GM12875 (cell line): Measurements from ENCODE around the gene INO80B.
A peak's percentile ranks its signal among the peaks of the same experiment; 100 is the strongest.

ENCODE experiments used
- H3K4me3 ChIP-seq: one replicate; pipeline ENCODE4 v1.5.1; 2011; ENCODE audit warnings: low read depth, low read length, control low read depth
- TF ChIP-seq, protein P1 (sequence below): IDR thresholded peaks from 2 replicates; pipeline ENCODE4 v1.5.1; 2011; ENCODE audit warnings: low read depth, mild to moderate bottlenecking, control low read depth, inconsistent platforms, low read length, moderate library complexity, borderline replicate concordance; ENCODE audit not compliant: insufficient read depth

Gene INO80B

DNA sequence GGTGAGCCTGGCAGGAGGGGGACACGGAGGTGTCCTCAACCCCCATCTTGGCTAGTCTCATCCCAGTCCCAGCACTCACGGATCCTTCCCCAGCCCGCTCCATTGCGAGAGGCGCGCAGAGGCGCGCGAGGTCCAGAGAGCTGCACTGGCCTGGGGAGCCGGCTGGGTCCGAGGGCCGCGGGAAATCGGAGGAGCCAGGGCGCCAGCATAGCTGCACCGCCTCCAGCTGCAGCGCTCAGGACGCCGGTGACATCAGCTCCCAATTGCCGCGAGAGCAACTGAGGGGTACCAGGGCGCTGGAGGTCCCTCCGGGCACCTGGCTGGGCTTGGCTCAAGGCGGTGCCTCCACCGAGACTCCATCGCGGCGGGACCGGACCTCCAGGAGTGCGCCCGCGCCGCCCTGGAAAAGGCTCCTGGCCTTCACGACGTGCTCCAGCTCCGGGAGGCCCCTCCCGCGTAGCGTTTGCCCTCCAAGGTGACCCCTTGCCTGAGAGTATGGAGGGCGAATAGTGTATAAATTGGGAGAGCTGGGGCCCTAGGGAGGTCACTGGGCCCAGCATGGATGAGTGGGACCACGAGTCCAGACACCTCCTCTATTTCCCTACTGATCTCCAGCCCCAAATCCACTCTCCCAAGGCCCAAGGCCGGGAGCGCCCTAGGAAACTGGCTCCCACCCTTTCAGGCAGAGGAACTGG, 18.6 kb upstream of the INO80B start:
- H3K4me3 ChIP-seq = no peak overlapping the region

DNA sequence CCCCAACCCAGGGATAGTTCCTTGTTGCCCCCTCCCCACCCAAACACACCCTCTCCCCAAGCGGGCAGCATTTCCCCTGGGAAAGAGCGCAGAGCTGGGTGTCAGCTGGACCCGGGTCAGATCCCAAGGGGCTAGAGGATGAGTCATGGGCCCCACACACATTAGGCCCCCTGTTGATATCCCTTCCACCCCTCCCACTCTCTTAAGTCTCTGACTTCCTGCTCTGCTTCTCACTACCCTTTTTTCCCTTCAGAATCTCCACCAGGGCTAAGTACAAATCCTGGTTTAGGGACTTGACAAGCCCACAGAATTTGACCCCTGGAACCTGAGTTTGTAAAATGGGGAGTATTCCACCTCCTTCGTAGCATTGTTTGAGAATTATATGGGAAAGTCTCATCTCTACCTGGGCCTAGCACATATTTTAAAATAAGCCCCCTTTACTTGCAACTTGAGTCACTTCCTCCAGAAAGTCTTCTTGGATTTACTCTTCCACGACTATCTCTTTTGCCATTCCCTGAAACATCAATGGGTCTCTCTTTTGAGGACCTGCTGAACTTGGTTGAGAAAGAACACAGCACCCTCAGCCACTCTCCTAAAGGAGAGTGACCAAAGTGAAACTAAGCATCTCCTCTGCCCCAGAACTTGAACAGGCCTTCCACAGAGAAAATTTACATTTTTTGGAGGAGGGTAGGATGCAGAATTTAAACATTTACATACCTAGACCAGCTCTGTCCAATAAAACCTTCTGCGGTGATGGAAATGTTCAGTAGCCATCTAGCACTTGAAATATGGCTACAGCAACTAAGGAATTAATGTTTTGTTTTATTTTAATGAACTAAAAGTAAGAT, 17.8 kb upstream of the INO80B start:
- TF ChIP-seq, protein P1, sequence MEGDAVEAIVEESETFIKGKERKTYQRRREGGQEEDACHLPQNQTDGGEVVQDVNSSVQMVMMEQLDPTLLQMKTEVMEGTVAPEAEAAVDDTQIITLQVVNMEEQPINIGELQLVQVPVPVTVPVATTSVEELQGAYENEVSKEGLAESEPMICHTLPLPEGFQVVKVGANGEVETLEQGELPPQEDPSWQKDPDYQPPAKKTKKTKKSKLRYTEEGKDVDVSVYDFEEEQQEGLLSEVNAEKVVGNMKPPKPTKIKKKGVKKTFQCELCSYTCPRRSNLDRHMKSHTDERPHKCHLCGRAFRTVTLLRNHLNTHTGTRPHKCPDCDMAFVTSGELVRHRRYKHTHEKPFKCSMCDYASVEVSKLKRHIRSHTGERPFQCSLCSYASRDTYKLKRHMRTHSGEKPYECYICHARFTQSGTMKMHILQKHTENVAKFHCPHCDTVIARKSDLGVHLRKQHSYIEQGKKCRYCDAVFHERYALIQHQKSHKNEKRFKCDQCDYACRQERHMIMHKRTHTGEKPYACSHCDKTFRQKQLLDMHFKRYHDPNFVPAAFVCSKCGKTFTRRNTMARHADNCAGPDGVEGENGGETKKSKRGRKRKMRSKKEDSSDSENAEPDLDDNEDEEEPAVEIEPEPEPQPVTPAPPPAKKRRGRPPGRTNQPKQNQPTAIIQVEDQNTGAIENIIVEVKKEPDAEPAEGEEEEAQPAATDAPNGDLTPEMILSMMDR = no peak
- H3K4me3 ChIP-seq = no peak overlapping the region

More for the DNA sequence above, 18.6 kb upstream of the INO80B start:
- TF ChIP-seq, protein P1 = no peak

DNA sequence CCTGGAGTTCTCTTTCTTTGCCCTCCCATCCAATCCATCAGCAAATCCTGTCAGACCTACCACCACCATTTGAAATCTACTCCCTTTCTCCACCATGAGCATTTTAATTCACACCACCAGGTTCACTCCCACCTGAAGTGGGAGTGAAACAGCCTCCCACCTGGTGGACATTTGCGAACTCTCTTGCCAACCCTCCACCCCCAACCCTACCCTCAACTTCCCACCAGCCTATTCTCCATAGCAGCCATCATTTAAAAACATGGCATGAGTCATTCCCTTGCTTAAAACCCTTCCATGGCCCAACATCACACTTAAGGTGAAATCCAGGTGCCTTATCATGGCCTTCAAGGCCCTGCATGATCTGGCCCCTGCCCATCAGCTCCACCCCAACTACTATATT, 16.6 kb upstream of the INO80B start:
- no peak overlapping the region for H3K4me3 ChIP-seq

DNA sequence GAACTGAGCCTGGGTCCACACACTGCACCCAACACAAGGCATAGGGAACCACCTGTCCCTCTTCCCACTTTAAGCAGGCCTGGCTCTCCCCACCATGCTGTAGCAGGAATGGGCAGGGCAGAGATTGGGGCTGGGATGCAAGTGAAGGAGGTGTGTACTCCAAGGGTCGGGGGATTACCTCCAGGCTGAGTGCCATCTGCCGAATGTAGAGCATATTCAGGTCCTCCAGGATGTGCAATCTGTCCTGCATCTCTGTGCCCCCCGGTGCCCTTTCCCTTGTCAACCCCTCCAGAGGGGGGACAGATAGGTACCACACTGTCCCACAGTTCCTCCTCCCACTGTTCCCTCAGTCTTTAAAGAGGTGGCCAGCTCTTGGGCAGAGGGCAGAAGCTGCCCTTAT, 15.5 kb upstream of the INO80B start:
- TF ChIP-seq, protein P1 = no peak
- H3K4me3 ChIP-seq = peak overlapping the region; percentile 56

More for the DNA sequence above, 16.6 kb upstream of the INO80B start:
- TF ChIP-seq, protein P1 = no peak

DNA sequence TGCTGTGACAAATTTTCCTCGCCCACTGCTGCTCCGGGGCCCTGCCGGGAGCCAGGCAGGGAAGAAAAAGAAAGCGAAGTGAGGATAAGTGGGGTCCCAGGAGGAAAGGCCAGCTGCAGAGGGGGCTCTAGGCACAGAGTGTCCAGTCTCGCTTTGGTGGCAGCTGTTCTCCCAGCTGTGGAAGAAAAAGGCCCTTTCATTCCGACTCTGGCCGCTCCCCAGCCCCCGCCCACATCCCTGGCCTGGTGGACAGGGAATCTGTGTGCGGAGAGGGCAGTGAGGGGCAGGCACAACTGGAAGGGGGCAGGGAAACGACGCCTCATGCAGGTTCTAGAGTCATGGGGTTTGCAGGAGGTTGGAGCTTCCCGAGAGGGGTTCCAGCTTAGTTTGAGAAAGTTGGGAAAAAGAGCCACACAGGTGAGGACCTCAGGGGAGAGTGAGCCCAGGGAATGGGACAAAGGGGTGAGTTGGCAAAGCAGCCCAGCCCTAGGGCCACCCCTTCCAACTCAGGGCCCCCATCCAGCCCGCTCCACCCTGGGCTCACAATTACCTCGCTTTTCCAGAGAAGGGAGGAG, 15.0 kb upstream of the INO80B start:
- H3K4me3 ChIP-seq = peak overlapping the region; percentile 56
- TF ChIP-seq, protein P1 = no peak

DNA sequence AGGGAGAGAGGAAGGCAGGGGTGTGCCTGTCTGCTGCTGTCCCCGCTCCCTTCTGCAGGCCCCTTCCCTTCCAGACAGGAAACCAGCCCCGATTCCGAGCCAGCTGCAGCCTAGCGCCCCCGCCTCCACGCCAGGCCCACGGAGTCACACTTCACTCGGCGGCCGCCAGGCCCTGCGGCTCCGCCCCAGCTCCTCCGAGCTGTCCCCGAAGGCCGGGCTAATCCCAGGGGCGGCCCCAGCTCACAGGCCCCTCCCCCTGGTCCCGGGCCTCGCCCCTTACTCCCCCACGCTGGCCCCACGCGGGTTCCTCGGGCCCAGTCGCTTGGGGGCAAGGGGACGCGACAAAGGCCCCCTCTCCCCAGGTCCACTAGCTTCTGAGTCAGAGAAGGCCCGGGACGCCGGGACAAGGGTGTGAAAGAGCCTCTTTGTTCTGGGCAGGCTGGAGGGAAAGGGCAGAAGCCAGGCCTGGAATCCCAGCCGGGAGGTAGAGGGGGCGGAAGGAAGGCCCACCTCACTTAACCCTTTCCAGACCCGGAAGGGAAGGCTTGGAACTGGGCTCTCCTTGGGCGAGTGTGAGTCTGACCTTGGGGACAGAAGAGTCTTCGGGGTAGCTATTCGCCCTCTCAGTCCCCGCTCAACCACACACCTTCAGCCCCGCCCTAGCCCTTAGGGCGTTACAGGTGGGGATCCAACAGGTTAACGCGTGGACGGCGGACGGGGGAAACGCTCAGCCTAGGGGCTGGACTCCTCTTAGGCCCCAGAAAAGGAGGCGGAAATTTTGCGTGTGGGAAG, 14.3 kb upstream of the INO80B start:
- TF ChIP-seq, protein P1 = peak; percentile 47
- peak overlapping the region; percentile 56 for H3K4me3 ChIP-seq
